Fibroblast of skin of abdomen (primary cell): ENCODE measurements around the gene KIF24.
"Not testable (repeated sequence)": the region's sequence is repeated elsewhere in the genome, so short reads cannot be mapped to it uniquely, and the experiment has no call there.

Experiments used
- DNase-seq: peaks from one replicate; pipeline ENCODE4 v3.0.0-alpha.2; 2013

KIF24 gene

GRCh38 chr9:34326690-34327089 lies 2.4 kb downstream of the KIF24 start:
- no peak for DNase-seq

- no peak for DNase-seq
These were observed 6.0 kb downstream of the KIF24 start for GRCh38 chr9:34322899-34323591.

GRCh38 chr9:34321451-34321850 lies 7.6 kb downstream of the KIF24 start:
- no peak for DNase-seq

GRCh38 chr9:34318163-34318790 lies 10.8 kb downstream of the KIF24 start:
- no peak for DNase-seq

- no peak for DNase-seq
These were observed 11.6 kb downstream of the KIF24 start for GRCh38 chr9:34317436-34317835.

- no peak for DNase-seq
These were observed 17.4 kb downstream of the KIF24 start for GRCh38 chr9:34311499-34312185.

GRCh38 chr9:34310215-34310614 lies 18.9 kb downstream of the KIF24 start:
- no peak for DNase-seq

- not testable (repeated sequence) for DNase-seq
These were observed 20.8 kb downstream of the KIF24 start for GRCh38 chr9:34308316-34308715.

- not testable (repeated sequence) for DNase-seq
These were observed 28.0 kb downstream of the KIF24 start for GRCh38 chr9:34301064-34301463.

GRCh38 chr9:34292552-34292951 lies 36.5 kb downstream of the KIF24 start:
- DNase-seq, result no peak

- no peak for DNase-seq
These were observed 37.6 kb downstream of the KIF24 start for GRCh38 chr9:34291423-34291822.

- DNase-seq, result no peak
These were observed 38.0 kb downstream of the KIF24 start for GRCh38 chr9:34291023-34291422.

GRCh38 chr9:34289159-34289558 lies 39.9 kb downstream of the KIF24 start:
- DNase-seq, result no peak

GRCh38 chr9:34282096-34282495 lies 47.0 kb downstream of the KIF24 start:
- DNase-seq, result no peak

GRCh38 chr9:34279411-34279810 lies 49.7 kb downstream of the KIF24 start:
- DNase-seq, result no peak
